SK-N-MC (cell line): Measurements from ENCODE around the gene QKI.

ENCODE experiments used
- DNase-seq: peaks from one replicate; pipeline ENCODE4 v3.0.0-alpha.2; 2011; ENCODE audit warnings: low read depth, low spot score
- H3K27ac ChIP-seq: fragments of 200-600 bp; sonication (generic); 2 replicates; pipeline ENCODE4 v1.5.1; 2016; ENCODE audit warnings: mixed run types
- H3K36me3 ChIP-seq: fragments of 200-600 bp; sonication (generic); 2 replicates; pipeline ENCODE4 v1.6.1; 2017; ENCODE audit warnings: antibody characterized with exemption, low read length, mixed read lengths; ENCODE audit not compliant: insufficient read depth
- H3K4me3 ChIP-seq: fragments of 200-600 bp; sonication (generic); 2 replicates; pipeline ENCODE4 v1.5.1; 2016
- H3K9ac ChIP-seq: fragments of 200-600 bp; sonication (generic); 2 replicates; pipeline ENCODE4 v1.8.0; 2017; ENCODE audit warnings: mixed run types, mixed read lengths; ENCODE audit not compliant: insufficient read length
- H3K9me3 ChIP-seq: fragments of 200-600 bp; sonication (generic); 2 replicates; pipeline ENCODE4 v1.6.1; 2017; ENCODE audit warnings: low read depth, mild to moderate bottlenecking, antibody characterized with exemption, low read length, moderate library complexity, mixed read lengths
- EZH2 ChIP-seq: fragments of 200-600 bp; sonication (generic); IDR thresholded peaks from one replicate; pipeline ENCODE4 v1.6.1; 2017; ENCODE audit warnings: antibody characterized with exemption
- FOXP2 ChIP-seq: optimal IDR thresholded peaks from 2 replicates; pipeline ENCODE3; 2011; ENCODE audit warnings: mild to moderate bottlenecking, moderate library complexity; ENCODE audit not compliant: insufficient read depth; ENCODE audit errors: extremely low read length, control extremely low read depth
- POLR2AphosphoS5 ChIP-seq: IDR thresholded peaks from 2 replicates; pipeline ENCODE4 v1.6.1; 2012; ENCODE audit warnings: mild to moderate bottlenecking, low read depth, low read length, borderline replicate concordance

QKI gene

DNA sequence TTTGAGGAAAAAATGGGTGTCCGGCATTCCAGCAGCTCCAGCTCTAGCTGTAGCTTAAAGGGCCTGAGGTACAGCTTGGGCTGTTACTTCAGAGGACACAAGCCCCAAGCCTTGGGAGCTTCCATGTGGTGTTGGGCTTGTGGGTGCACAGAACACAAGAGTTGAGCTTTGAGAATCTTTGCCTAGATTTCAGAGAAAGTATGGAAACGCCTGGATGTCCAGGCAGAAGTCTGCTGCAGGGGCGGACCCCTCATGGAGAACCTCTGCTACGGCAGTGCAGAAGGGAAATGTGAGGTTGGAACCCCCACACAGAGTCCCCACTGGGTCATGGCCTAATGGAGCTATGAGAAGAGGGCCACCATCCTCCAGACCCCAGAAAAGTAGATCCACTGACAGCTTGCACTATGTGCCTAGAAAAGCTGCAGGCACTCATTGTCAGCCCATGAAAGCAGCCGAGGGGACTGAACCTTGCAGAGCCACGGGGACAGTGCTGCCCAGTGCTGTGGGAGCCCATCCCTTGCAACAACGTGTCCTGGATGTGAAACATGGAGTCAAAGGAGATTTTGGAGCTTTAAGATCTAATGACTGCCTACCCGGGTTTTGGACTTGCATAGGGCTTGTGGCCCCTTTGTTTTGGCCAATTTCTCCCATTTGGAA, 90.6 kb downstream of the QKI start:
- Histone ChIP-seq H3K9ac (no peak overlapping the region), H3K36me3 (no peaks in the 10 kb centered on the region), H3K4me3 (no peak overlapping the region), H3K27ac (no peak overlapping the region), H3K9me3 (peaks cover 9% of the 10 kb centered on the region; the same call in 1 of the 2 replicates)
- no peak for TF ChIP-seq POLR2AphosphoS5
- DNase-seq: no peak

DNA sequence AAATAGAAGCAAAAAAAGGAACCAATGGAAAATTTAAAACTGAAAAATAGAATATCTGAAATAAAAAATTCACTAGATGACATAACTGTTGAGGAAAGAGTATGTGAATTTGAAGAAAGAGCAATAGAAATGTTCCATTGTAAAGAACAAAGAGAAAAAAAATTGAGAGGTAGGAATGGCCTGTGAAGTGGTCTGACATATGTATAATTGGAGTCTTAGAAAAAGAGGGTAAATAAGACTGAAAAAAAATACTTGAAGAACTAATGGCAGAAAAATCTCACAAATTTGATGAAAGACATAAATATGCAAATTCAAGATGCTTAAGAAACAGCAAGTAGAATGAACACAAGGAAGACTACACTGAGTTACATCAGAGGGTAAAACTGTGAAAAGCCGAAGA, 93.4 kb downstream of the QKI start:
- TF ChIP-seq POLR2AphosphoS5 (no peak), EZH2 (no peak)
- Histone ChIP-seq H3K36me3 (no peaks in the 10 kb centered on the region), H3K4me3 (no peak overlapping the region), H3K27ac (no peak overlapping the region), H3K9me3 (peaks cover 9% of the 10 kb centered on the region; the same call in 1 of the 2 replicates), H3K9ac (no peak overlapping the region)
- DNase-seq: no peak

DNA sequence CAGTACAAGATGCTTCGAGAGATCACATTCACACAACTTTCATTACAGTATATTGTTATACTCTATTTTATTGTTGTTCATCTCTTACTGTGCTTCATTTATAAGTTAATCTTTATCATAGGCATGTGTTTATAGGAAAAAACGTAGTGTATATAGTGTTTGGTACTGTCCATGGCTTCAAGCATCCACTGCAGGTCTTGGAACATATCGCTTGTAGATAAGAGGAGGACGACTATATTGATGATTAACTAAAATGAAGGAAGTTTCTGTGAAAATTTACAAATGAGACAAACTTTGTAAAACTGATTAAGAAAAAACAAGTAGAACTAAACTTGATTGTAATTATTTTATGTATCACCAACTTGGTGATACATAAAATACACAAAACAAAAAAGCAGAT, 98.5 kb downstream of the QKI start:
- no peak for DNase-seq
- Histone ChIP-seq H3K4me3 (no peak overlapping the region), H3K9me3 (peaks cover 2% of the 10 kb centered on the region; the same call in 1 of the 2 replicates), H3K27ac (no peak overlapping the region), H3K9ac (no peak overlapping the region), H3K36me3 (no peaks in the 10 kb centered on the region)
- TF ChIP-seq POLR2AphosphoS5 (no peak), FOXP2 (no peak), EZH2 (no peak)

GRCh38 chr6:163513570-163514166, 99.2 kb downstream of the QKI start:
- H3K27ac ChIP-seq: no peak overlapping the region
- no peak overlapping the region for H3K9ac ChIP-seq
- no peaks in the 10 kb centered on the region for H3K9me3 ChIP-seq
- no peak overlapping the region for H3K4me3 ChIP-seq
- no peaks in the 10 kb centered on the region for H3K36me3 ChIP-seq
- TF ChIP-seq POLR2AphosphoS5 (no peak), FOXP2 (no peak), EZH2 (no peak)
- DNase-seq: no peak

- Histone ChIP-seq H3K36me3 (no peaks in the 10 kb centered on the region), H3K27ac (no peak overlapping the region), H3K9me3 (no peaks in the 10 kb centered on the region), H3K4me3 (no peak overlapping the region), H3K9ac (no peak overlapping the region)
- no peak for DNase-seq
- no peak for TF ChIP-seq POLR2AphosphoS5
- TF ChIP-seq FOXP2: no peak
- no peak for TF ChIP-seq EZH2
Measured at GRCh38 chr6:163516908-163517307, 102.4 kb downstream of the QKI start.

- no peak overlapping the region for H3K9ac ChIP-seq
- no peak overlapping the region for H3K27ac ChIP-seq
- TF ChIP-seq EZH2: no peak
- no peak for TF ChIP-seq POLR2AphosphoS5
- TF ChIP-seq FOXP2: no peak
- H3K9me3 ChIP-seq: no peaks in the 10 kb centered on the region
- no peak for DNase-seq
- no peak overlapping the region for H3K4me3 ChIP-seq
- H3K36me3 ChIP-seq: no peaks in the 10 kb centered on the region
Measured at GRCh38 chr6:163520956-163521355, 106.4 kb downstream of the QKI start.

DNA sequence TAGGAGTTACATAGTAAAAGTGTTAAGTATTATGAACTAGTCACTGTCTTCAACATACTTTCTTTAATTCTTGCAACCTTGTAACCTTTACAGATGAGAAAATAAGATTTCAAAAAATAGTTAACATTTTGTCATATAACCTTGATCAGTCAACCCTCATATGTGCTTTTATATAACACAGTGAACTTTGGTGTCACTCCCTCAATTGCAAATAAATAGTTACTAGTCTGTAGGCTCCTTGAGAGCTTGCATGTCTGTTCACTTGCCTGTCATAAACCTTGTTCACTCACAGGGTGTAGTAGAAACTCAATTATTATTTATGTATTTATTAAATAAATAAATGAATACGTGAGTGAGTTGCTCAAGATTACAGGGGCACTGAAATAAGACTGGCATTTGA, 107.5 kb downstream of the QKI start:
- no peak for TF ChIP-seq POLR2AphosphoS5
- TF ChIP-seq FOXP2: no peak
- TF ChIP-seq EZH2: no peak
- no peak for DNase-seq
- Histone ChIP-seq H3K9me3 (no peaks in the 10 kb centered on the region), H3K9ac (no peak overlapping the region), H3K4me3 (no peak overlapping the region), H3K27ac (no peak overlapping the region), H3K36me3 (no peaks in the 10 kb centered on the region)

DNA sequence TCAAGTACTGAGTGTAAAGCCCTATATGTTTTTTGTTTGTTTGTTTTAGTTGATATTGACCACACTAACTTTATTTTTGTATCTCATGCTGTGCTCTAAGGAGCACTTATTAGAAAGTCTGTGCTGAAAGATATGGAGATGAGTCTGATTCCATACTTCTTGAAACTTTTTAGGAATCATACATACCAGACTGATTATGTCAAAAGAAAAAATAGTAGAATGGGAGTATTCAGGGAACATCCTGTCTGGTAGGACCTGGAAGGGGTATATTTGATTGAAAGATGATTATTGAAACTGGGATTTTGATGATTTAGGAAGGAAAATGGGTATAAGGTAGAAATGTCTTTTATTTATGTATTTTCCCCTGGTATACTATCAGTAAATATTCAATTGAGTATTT, 111.4 kb downstream of the QKI start:
- no peaks in the 10 kb centered on the region for H3K36me3 ChIP-seq
- DNase-seq: no peak
- no peak overlapping the region for H3K4me3 ChIP-seq
- no peak overlapping the region for H3K9ac ChIP-seq
- no peaks in the 10 kb centered on the region for H3K9me3 ChIP-seq
- no peak overlapping the region for H3K27ac ChIP-seq
- TF ChIP-seq FOXP2 (no peak), EZH2 (no peak), POLR2AphosphoS5 (no peak)

DNA sequence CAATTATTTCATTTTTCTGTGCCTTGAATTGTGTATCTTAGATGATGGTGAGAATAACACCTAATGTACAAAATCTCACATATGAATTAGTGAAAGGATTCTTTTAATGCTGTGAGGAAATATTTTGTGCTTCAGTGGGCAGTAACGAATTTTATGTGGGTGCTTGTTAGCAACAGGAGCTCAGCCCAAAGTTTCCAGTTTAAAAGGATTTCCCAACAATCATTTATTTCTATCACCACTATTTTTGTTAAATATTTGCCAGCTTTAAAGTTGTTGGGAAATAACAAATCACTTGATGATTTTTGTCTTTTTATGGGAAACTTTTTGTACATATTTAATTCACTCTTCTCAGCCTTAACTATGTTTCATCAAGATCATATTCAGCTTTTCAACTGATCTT, 111.8 kb downstream of the QKI start:
- no peak overlapping the region for H3K4me3 ChIP-seq
- DNase-seq: no peak
- H3K27ac ChIP-seq: no peak overlapping the region
- no peaks in the 10 kb centered on the region for H3K9me3 ChIP-seq
- no peak for TF ChIP-seq FOXP2
- no peak for TF ChIP-seq EZH2
- TF ChIP-seq POLR2AphosphoS5: no peak
- no peak overlapping the region for H3K9ac ChIP-seq
- H3K36me3 ChIP-seq: no peaks in the 10 kb centered on the region
